Duodenal mucosa (tissue), 2 donors: ENCODE results near the gene RBMS2.
"Not testable (repeated sequence)": the region's sequence is repeated elsewhere in the genome, so short reads cannot be mapped to it uniquely, and the experiment has no call there.

ENCODE experiments used
- H3K27ac ChIP-seq: one replicate; pipeline ENCODE4 v1.7.0; 2013; ENCODE audit warnings: low read depth, low read length
- H3K27me3 ChIP-seq, 2 donors: one replicate each; pipeline ENCODE4 v1.7.0; 2013; ENCODE audit warnings: low read length in 2 of 2, control low read depth in 1 of 2; ENCODE audit not compliant: insufficient read depth in 2 of 2, control insufficient read depth in 1 of 2
- H3K36me3 ChIP-seq, 2 donors: one replicate each; pipeline ENCODE4 v1.7.0; 2013; ENCODE audit warnings: low read length in 2 of 2, control low read depth in 1 of 2; ENCODE audit not compliant: insufficient read depth in 2 of 2, control insufficient read depth in 1 of 2
- H3K4me1 ChIP-seq, 2 donors: one replicate each; pipeline ENCODE4 v1.7.0; 2013; ENCODE audit warnings: low read length in 2 of 2, control low read depth in 1 of 2; ENCODE audit not compliant: insufficient read depth in 2 of 2, control insufficient read depth in 1 of 2
- H3K4me3 ChIP-seq, 2 donors: one replicate each; pipeline ENCODE4 v1.7.0; 2013; ENCODE audit warnings: low read length in 2 of 2, low read depth in 1 of 2
- H3K9ac ChIP-seq, 2 donors: one replicate each; pipeline ENCODE4 v1.7.0; 2013; ENCODE audit warnings: low read length in 2 of 2, low read depth in 1 of 2
- H3K9me3 ChIP-seq, 2 donors: one replicate each; pipeline ENCODE4 v1.7.0; 2013; ENCODE audit warnings: low read length in 2 of 2, control low read depth in 1 of 2; ENCODE audit not compliant: control insufficient read depth in 1 of 2

RBMS2 gene

GRCh38 chr12:56488041-56488955 is 33.3 kb upstream of the RBMS2 start, which contains the start of gene GLS2:
TSS of gene GLS2 (minus strand) at chr12:56488161. CDS start at chr12:56488118, 43 bp downstream.
- H3K4me3 ChIP-seq: peak within 1 kb of the TSS; percentile 58 to 79
- peak within 1 kb of the TSS; percentile 43 to 51 for H3K9ac ChIP-seq
- no peaks in the 10 kb centered on the region for H3K9me3 ChIP-seq
- H3K27me3 ChIP-seq: peaks cover 0 to 4% of the 10 kb centered on the region in 2 donors
- H3K27ac ChIP-seq: no peak within 1 kb of the TSS
- H3K36me3 ChIP-seq: no peaks in the 10 kb centered on the region
- peaks cover 12 to 13% of the 10 kb centered on the region in 2 donors for H3K4me1 ChIP-seq

GRCh38 chr12:56490360-56490759 is 31.3 kb upstream of the RBMS2 start:
- H3K27ac ChIP-seq: no peak overlapping the region
- H3K27me3 ChIP-seq: peaks cover 0 to 4% of the 10 kb centered on the region in 2 donors
- H3K9ac ChIP-seq: no peak overlapping the region
- H3K9me3 ChIP-seq: no peaks in the 10 kb centered on the region
- H3K4me1 ChIP-seq: peaks cover 12 to 13% of the 10 kb centered on the region in 2 donors
- no peak overlapping the region for H3K4me3 ChIP-seq
- no peaks in the 10 kb centered on the region for H3K36me3 ChIP-seq

GRCh38 chr12:56493409-56494105 is 28.1 kb upstream of the RBMS2 start:
- H3K36me3 ChIP-seq, H3K4me3 ChIP-seq, H3K27ac ChIP-seq, H3K27me3 ChIP-seq, H3K9me3 ChIP-seq, H3K4me1 ChIP-seq, H3K9ac ChIP-seq: not testable (repeated sequence)

- H3K9me3 ChIP-seq, H3K27ac ChIP-seq, H3K27me3 ChIP-seq, H3K4me3 ChIP-seq, H3K9ac ChIP-seq, H3K36me3 ChIP-seq, H3K4me1 ChIP-seq: not testable (repeated sequence)
Observed at GRCh38 chr12:56494106-56494415, 27.6 kb upstream of the RBMS2 start.

GRCh38 chr12:56494481-56494880 is 27.1 kb upstream of the RBMS2 start:
- H3K27me3 ChIP-seq: not testable (repeated sequence)

GRCh38 chr12:56496704-56497103 is 24.9 kb upstream of the RBMS2 start:
- H3K36me3 ChIP-seq, H3K27ac ChIP-seq, H3K4me1 ChIP-seq, H3K27me3 ChIP-seq, H3K4me3 ChIP-seq, H3K9ac ChIP-seq, H3K9me3 ChIP-seq: not testable (repeated sequence)

More at GRCh38 chr12:56494481-56494880, 27.1 kb upstream of the RBMS2 start:
- not testable (repeated sequence) for H3K27ac ChIP-seq, H3K9me3 ChIP-seq, H3K36me3 ChIP-seq, H3K9ac ChIP-seq, H3K4me3 ChIP-seq, H3K4me1 ChIP-seq

- not testable (repeated sequence) for H3K4me1 ChIP-seq, H3K27ac ChIP-seq, H3K27me3 ChIP-seq, H3K9ac ChIP-seq, H3K4me3 ChIP-seq, H3K9me3 ChIP-seq, H3K36me3 ChIP-seq
Observed at GRCh38 chr12:56498126-56498902, 23.3 kb upstream of the RBMS2 start.

- H3K36me3 ChIP-seq, H3K4me3 ChIP-seq, H3K4me1 ChIP-seq, H3K9ac ChIP-seq, H3K9me3 ChIP-seq, H3K27ac ChIP-seq, H3K27me3 ChIP-seq: not testable (repeated sequence)
Observed at GRCh38 chr12:56499452-56499851, 22.2 kb upstream of the RBMS2 start.

GRCh38 chr12:56499879-56500278 is 21.7 kb upstream of the RBMS2 start:
- not testable (repeated sequence) for H3K9ac ChIP-seq, H3K9me3 ChIP-seq, H3K27ac ChIP-seq, H3K36me3 ChIP-seq, H3K4me3 ChIP-seq, H3K27me3 ChIP-seq, H3K4me1 ChIP-seq

GRCh38 chr12:56510786-56511185 is 10.8 kb upstream of the RBMS2 start:
- Histone ChIP-seq H3K9me3 (no peaks in the 10 kb centered on the region), H3K9ac (no peak overlapping the region), H3K36me3 (no peaks in the 10 kb centered on the region), H3K27ac (no peak overlapping the region), H3K27me3 (no peaks in the 10 kb centered on the region), H3K4me3 (no peak overlapping the region), H3K4me1 (no peaks in the 10 kb centered on the region)
